RWPE2 (cell line): Measurements from ENCODE around the gene ZNF629.

Experiments
- ATAC-seq: fragments of 200-7000 bp; cut with Tn5 transposase; 3 replicates; pipeline ENCODE4 v1.9.1; 2021; ENCODE audit warnings: low read depth
- DNase-seq: peaks from one replicate; pipeline ENCODE4 v3.0.0-alpha.2; 2020; ENCODE audit warnings: low spot score
- H3K27ac ChIP-seq: fragments of 450-650 bp; 2 replicates; pipeline ENCODE4 v1.5.1; 2017; ENCODE audit warnings: mild to moderate bottlenecking; ENCODE audit not compliant: poor library complexity, severe bottlenecking
- H3K27me3 ChIP-seq: fragments of 250-450 bp; sonication (Bioruptor Pico); 2 replicates; pipeline ENCODE4 v1.5.1; 2021; ENCODE audit warnings: mild to moderate bottlenecking, moderate library complexity; ENCODE audit not compliant: insufficient read depth, poor library complexity, severe bottlenecking
- H3K36me3 ChIP-seq: fragments of 250-450 bp; sonication (Bioruptor Pico); 2 replicates; pipeline ENCODE4 v1.5.1; 2020; ENCODE audit warnings: low read depth, mild to moderate bottlenecking, moderate library complexity
- H3K4me1 ChIP-seq: fragments of 250-450 bp; sonication (Bioruptor Pico); 2 replicates; pipeline ENCODE4 v1.5.1; 2021; ENCODE audit warnings: mild to moderate bottlenecking, moderate library complexity; ENCODE audit not compliant: insufficient read depth, poor library complexity, severe bottlenecking
- H3K4me3 ChIP-seq: fragments of 250-450 bp; sonication (Bioruptor Pico); 2 replicates; pipeline ENCODE4 v1.5.1; 2021; ENCODE audit warnings: mild to moderate bottlenecking, moderate library complexity; ENCODE audit not compliant: severe bottlenecking
- H3K9me3 ChIP-seq: fragments of 250-450 bp; sonication (Bioruptor Pico); 2 replicates; pipeline ENCODE4 v1.5.1; 2021; ENCODE audit warnings: mild to moderate bottlenecking, moderate library complexity; ENCODE audit not compliant: severe bottlenecking
- TF ChIP-seq, protein P1 (sequence below): fragments of 450-650 bp; IDR thresholded peaks from one replicate; pipeline ENCODE4 v1.5.1; 2017; ENCODE audit warnings: mild to moderate bottlenecking, moderate library complexity; ENCODE audit not compliant: poor library complexity, severe bottlenecking

The ZNF629 gene

DNA sequence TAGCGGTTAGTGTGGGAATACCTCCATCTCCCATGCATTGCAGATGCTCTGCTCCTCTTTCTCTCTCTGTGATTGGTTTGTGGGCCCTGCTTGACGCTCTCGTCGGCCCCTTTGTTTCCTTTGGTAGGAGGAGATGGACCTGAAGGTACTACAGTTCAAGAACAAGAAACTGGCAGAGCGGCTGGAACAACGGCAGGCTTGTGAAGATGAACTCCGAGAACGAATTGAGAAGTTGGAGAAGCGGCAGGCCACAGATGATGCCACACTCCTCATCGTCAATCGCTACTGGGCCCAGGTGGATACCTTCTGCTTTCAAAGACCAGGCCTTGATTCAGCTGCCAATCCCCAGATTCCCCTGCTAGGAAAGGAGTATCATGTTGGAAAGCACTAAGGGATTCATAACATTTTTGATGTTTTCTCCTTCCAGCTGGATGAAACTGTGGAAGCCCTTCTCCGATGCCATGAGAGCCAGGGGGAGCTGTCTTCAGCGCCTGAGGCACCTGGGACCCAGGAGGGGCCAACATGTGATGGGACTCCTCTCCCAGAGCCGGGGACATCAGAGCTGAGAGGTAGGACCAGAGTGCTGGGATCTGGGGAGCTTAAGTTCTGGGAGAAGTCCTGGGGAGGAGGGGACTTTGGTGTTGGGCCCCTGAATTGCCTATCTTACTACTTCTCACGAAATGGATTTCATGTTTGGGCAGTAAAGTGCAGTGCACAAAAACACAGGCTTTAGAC is 23.8 kb downstream of the ZNF629 start:
- Histone ChIP-seq H3K27ac (peak overlapping the region; percentile 54), H3K36me3 (peaks cover 54% of the 10 kb centered on the region), H3K9me3 (no peaks in the 10 kb centered on the region), H3K27me3 (no peaks in the 10 kb centered on the region), H3K4me3 (peak overlapping the region; percentile 70), H3K4me1 (peaks cover 10% of the 10 kb centered on the region)
- TF ChIP-seq, protein P1, sequence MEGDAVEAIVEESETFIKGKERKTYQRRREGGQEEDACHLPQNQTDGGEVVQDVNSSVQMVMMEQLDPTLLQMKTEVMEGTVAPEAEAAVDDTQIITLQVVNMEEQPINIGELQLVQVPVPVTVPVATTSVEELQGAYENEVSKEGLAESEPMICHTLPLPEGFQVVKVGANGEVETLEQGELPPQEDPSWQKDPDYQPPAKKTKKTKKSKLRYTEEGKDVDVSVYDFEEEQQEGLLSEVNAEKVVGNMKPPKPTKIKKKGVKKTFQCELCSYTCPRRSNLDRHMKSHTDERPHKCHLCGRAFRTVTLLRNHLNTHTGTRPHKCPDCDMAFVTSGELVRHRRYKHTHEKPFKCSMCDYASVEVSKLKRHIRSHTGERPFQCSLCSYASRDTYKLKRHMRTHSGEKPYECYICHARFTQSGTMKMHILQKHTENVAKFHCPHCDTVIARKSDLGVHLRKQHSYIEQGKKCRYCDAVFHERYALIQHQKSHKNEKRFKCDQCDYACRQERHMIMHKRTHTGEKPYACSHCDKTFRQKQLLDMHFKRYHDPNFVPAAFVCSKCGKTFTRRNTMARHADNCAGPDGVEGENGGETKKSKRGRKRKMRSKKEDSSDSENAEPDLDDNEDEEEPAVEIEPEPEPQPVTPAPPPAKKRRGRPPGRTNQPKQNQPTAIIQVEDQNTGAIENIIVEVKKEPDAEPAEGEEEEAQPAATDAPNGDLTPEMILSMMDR: no peak
- DNase-seq (peak; percentile 20), ATAC-seq (no peak)

DNA sequence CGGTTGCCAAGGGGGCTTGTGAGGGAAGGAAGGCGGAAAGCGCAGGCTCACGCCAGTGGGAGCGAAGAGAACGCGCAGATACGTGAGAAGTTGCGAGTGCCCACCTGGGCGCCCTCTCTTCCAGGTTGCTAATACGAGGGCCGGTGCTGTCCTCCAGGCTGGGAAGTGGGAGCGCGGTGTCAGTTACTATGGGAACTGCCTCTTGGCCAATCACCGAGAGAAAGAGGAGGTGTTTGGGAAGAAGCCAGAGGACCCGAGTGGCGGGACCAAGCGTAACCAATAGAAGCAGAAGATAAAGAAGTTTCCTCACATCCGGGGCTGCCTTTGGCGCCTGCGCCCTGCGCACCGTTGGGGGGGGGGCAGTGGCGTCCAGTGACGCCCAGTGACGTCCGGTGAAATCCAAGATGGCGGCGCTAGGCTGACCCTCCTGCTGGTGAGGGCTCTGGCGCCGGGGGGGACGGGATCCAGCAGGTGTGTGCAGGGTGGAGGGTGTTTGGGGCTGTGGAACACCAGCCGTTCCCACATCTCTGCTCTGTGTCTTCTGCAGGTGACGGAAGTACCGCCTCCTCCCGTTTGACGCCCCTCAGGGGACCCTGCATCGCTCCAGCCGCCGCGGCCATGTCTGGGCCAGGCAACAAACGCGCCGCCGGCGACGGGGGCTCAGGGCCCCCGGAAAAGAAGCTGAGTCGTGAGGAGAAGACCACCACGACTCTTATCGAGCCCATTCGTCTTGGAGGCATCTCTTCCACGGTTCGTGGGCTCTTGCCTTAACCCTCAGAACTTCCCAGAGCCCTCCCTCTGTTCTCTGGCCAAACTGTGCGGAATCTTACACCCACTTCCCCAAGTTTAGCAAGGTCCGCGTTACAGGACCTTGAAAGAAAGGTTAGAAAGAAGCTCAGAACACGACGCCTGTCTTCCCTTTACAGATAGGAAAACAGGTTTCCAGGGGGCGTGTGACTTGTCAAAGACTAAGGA is 24.8 kb downstream of the ZNF629 start, which contains the start of the genes CFAP119 and RNF40:
Gene CFAP119, minus strand, starts transcription at position 135 of the 975 bp plus-strand sequence. CDS start 314 bp downstream, outside the sequence.
Gene RNF40, plus strand, starts transcription at position 395 of the 975 bp plus-strand sequence. Its CDS starts 224 bp downstream, at position 619.
- TF ChIP-seq, protein P1: no peak
- peaks cover 44% of the 10 kb centered on the region for H3K36me3 ChIP-seq
- no peaks in the 10 kb centered on the region for H3K9me3 ChIP-seq
- peak within 1 kb of the TSS; percentile 70 for H3K4me3 ChIP-seq
- peaks cover 10% of the 10 kb centered on the region for H3K4me1 ChIP-seq
- no peaks in the 10 kb centered on the region for H3K27me3 ChIP-seq
- peak within 1 kb of the TSS; percentile 54 for H3K27ac ChIP-seq
- ATAC-seq (peak; percentile 89), DNase-seq (peak; percentile 93)

DNA sequence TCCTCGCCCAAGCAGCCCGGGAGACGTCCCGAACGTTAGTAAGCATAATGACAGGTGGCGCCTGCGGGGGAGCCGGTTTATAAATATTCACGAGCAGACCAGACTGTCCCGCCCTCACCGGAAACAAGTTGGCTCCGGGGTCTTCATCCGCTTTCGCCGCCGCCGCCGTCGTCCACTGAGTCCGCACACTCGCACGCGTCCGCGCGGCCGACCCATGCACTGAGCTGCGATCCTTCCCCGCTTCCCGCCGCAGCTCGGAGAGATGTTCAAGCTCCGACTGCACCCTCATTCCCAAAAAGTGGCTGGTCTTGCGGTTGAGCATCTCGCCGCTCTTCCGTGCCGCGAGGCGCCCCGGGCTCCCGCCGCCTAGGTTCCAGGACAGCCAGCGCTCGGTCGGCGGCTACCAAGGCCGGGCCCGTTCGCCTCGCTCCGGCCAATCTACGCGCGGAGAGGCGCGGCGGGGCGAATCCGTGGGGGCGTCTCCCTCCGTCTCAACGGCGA is 25.5 kb downstream of the ZNF629 start:
- peaks cover 10% of the 10 kb centered on the region for H3K4me1 ChIP-seq
- H3K9me3 ChIP-seq: no peaks in the 10 kb centered on the region
- no peaks in the 10 kb centered on the region for H3K27me3 ChIP-seq
- H3K27ac ChIP-seq: peak overlapping the region; percentile 54
- H3K36me3 ChIP-seq: peaks cover 41% of the 10 kb centered on the region
- ATAC-seq: peak; percentile 45
- TF ChIP-seq, protein P1: no peak
- DNase-seq: peak; percentile 63
- peak overlapping the region; percentile 70 for H3K4me3 ChIP-seq

DNA sequence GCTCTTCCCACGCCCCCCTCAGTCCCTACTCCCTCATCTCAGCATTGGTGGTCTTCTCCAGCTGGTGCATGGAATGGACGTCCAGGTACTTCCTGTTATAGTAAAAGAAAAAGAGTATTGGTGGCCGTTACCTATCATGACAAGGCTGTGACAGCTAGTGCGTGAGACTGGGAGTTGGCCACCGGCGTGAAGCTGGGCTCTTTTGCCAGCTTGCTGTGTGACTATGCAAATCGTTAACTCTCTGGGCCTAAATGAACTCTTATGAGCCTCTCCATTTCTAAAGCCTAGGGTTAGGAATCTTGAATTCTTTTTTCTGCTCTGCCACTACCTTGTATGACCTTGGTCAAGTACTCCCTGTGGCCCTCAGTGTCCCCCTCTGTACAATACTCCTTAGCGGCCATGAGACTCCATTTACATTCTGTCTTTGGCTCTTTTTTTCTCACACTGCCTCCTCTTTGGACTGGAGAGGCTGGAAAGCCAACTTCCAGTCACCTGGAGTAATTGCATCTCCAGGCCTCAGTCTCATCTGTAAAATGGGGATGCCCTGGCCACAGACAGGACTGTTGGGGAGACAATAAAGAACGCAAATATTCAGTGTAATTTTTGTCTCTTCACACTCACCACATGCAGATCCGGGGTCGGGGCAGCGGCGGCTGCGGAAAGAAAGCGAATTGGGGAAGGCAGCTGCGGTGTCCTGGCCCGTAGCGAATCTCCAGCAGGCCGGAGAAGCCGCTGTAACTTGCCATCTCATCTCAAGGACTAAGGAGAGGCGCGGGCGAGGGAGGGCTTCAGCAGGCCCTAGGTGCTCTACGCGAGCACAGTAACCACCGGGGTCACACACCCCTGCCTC is 26.2 kb downstream of the ZNF629 start:
- TF ChIP-seq, protein P1: no peak
- ATAC-seq (no peak), DNase-seq (no peak)
- Histone ChIP-seq H3K4me1 (peaks cover 10% of the 10 kb centered on the region), H3K9me3 (no peaks in the 10 kb centered on the region), H3K4me3 (peak overlapping the region; percentile 70), H3K36me3 (peaks cover 41% of the 10 kb centered on the region), H3K27me3 (no peaks in the 10 kb centered on the region), H3K27ac (peak overlapping the region; percentile 54)
